Measurements from ENCODE around the gene MYO9A.

- TF ChIP-seq CTCF (IDR thresholded peaks at IDR 0.05) (no peak), EZH2phosphoT487 (IDR thresholded peaks at IDR 0.05) (no peak)
Observed at GRCh38 chr15:71889385-71889784, 228.6 kb downstream of the MYO9A start.

All from neural progenitor cell (in vitro differentiated cells).